HUES6 (cell line): Measurements from ENCODE around the gene ENDOG.
"Not testable (repeated sequence)": the region's sequence is repeated elsewhere in the genome, so short reads cannot be mapped to it uniquely, and the experiment has no call there.

Experiments used
- H3K27ac ChIP-seq: 2 replicates; pipeline ENCODE4 v1.7.0; 2013; ENCODE audit warnings: low read depth, mild to moderate bottlenecking, low read length, inconsistent platforms
- H3K27me3 ChIP-seq: 2 replicates; pipeline ENCODE4 v1.6.1; 2013; ENCODE audit warnings: low read length; ENCODE audit not compliant: control insufficient read depth, insufficient read depth
- H3K36me3 ChIP-seq: 2 replicates; pipeline ENCODE4 v1.6.1; 2013; ENCODE audit warnings: low read length; ENCODE audit not compliant: control insufficient read depth, insufficient read depth
- H3K4me1 ChIP-seq: 2 replicates; pipeline ENCODE4 v1.6.1; 2013; ENCODE audit warnings: low read length; ENCODE audit not compliant: control insufficient read depth, insufficient read depth
- H3K4me3 ChIP-seq: 2 replicates; pipeline ENCODE4 v1.5.1; 2013; ENCODE audit warnings: low read depth, low read length
- H3K9ac ChIP-seq: one replicate; pipeline ENCODE4 v1.6.1; 2013; ENCODE audit warnings: mild to moderate bottlenecking, low read length
- H3K9me3 ChIP-seq: 2 replicates; pipeline ENCODE4 v1.6.1; 2013; ENCODE audit warnings: low read depth, low read length; ENCODE audit not compliant: control insufficient read depth, insufficient read depth

ENDOG gene

DNA sequence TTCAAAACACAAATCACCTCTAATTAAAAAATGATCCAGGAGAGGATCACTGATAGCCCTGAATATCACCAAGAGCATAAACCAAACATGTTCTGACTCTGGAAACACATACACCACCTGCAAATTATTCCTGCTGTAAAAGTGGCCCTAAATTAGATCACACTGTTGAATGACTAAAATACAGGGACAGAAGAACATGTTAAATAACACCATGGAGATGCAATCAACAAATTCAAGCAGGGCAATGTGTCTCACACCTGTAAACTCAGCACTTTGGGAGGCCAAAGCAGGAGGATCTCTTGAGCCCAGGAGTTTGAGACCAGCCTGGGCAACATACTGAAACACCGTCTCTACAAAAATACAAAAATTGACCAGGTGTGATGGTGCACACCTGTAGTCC lies 29.5 kb downstream of the ENDOG start:
- no peak overlapping the region for H3K27ac ChIP-seq
- H3K9me3 ChIP-seq = peaks cover 21% of the 10 kb centered on the region; the same call in 1 of the 2 replicates
- H3K4me3 ChIP-seq = no peak overlapping the region
- no peak overlapping the region for H3K9ac ChIP-seq
- peaks cover 7% of the 10 kb centered on the region; the same call in 1 of the 2 replicates for H3K4me1 ChIP-seq
- H3K36me3 ChIP-seq = peaks cover 7% of the 10 kb centered on the region; the same call in 1 of the 2 replicates
- no peaks in the 10 kb centered on the region for H3K27me3 ChIP-seq

DNA sequence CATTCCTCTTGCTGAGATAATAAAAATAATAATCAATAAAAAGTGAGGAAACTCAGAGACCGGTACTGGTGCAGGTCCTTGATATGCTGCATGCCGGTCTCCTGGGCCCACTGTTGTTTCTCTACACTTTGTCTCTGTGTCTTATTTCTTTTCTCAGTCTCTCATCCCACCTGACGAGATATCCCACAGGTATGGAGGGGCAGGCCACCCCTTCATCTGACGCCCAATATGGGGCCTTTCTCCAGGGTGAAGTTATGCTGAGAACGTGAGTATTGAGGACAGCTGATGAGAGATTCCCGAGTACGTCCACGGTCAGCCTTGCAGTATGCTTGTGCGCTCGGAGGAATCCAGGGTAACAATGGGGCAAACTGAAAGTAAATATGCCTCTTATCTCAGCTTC lies 32.7 kb downstream of the ENDOG start:
- H3K9me3 ChIP-seq = peaks cover 21% of the 10 kb centered on the region; the same call in 1 of the 2 replicates
- not testable (repeated sequence) for H3K36me3 ChIP-seq, H3K4me3 ChIP-seq, H3K27me3 ChIP-seq, H3K9ac ChIP-seq, H3K27ac ChIP-seq, H3K4me1 ChIP-seq

DNA sequence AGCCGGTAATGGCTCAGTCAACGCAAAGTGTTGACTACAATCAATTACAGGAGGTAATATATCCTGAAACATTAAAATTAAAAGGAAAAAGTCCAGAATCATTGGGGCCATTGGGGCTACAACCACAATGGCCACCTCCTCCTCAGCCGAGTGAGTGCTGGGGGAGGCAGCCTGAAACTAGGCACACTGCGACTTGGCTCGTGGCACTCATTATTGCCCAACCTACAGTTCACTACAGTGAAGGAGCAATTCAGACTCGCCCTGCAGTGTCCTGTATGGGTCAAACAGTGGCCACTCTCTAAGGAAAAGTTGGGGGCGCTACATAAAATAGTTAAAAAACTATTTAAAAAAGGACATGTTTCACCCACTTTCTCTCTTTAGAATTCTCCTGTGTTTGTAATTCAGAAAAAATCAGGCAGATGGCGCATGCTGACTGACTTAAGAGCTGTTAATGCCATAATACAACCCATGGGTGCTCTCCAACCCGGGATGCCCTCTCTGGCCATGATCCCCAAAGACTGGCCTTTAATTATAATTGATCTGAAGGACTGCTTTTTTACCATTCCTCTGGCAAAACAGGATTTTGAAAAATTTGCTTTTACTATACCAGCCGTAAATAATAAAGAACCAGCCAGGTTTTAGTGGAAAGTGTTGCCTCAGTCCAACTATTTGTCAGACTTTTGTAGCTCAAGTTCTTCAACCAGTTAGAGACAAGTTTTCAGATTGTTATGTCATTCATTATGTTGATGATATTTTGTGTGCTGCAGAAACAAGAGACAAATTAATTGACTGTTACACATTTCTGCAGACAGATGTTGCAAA lies 33.7 kb downstream of the ENDOG start:
- H3K27ac ChIP-seq, H3K4me1 ChIP-seq, H3K27me3 ChIP-seq, H3K36me3 ChIP-seq, H3K9ac ChIP-seq, H3K4me3 ChIP-seq: not testable (repeated sequence)
- H3K9me3 ChIP-seq = peaks cover 21% of the 10 kb centered on the region; the same call in 1 of the 2 replicates

- H3K4me1 ChIP-seq, H3K9ac ChIP-seq, H3K27ac ChIP-seq, H3K4me3 ChIP-seq, H3K27me3 ChIP-seq, H3K36me3 ChIP-seq: not testable (repeated sequence)
- H3K9me3 ChIP-seq = peaks cover 20% of the 10 kb centered on the region; the same call in 1 of the 2 replicates
Measured at GRCh38 chr9:128852646-128853045, 34.3 kb downstream of the ENDOG start.

DNA sequence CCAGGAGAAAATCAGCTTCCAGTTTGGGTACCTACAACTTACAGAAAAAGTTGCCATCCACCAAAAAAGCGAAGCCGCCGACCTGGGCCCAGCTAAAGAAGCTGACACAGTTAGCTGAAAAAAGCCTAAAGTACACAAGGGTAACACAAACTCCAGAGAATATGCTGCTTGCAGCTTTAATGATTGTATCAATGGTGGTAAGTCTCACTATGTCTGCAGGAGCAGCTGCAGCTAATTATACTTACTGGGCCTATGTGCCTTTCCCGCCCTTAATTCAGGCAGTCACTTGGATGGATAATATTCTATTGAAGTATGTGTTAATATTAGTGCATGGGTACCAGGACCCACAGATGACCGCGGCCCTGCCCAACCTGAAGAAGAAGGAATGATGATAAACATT lies 36.2 kb downstream of the ENDOG start:
- not testable (repeated sequence) for H3K27me3 ChIP-seq, H3K4me3 ChIP-seq, H3K27ac ChIP-seq, H3K4me1 ChIP-seq, H3K9ac ChIP-seq, H3K36me3 ChIP-seq
- H3K9me3 ChIP-seq = peaks cover 12% of the 10 kb centered on the region; the same call in 1 of the 2 replicates

DNA sequence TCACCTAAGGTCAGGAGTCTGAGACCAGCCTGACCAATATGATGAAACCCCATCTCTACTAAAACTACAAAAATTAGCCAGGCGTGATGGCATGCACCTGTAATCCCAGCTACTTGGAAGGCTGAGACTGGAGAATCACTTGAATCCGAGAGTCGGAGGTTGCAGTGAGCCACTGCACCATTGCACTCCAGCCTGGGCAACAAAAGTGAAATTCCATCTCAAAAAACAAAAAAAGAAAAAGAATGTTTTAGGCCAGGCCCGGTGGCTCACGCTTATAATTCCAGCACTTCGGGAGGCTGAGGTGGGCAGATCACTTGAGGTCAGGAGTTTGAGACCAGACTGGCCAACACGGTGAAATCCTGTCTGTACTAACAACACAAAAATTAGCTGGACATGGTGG lies 40.2 kb downstream of the ENDOG start:
- not testable (repeated sequence) for H3K9ac ChIP-seq, H3K9me3 ChIP-seq, H3K4me3 ChIP-seq, H3K27me3 ChIP-seq, H3K36me3 ChIP-seq, H3K27ac ChIP-seq
- peaks cover 21% of the 10 kb centered on the region for H3K4me1 ChIP-seq

GRCh38 chr9:128860937-128861336 lies 42.6 kb downstream of the ENDOG start:
- Histone ChIP-seq H3K4me3 (no peak overlapping the region), H3K9ac (no peak overlapping the region), H3K9me3 (no peaks in the 10 kb centered on the region), H3K36me3 (no peaks in the 10 kb centered on the region), H3K27ac (no peak overlapping the region), H3K4me1 (peaks cover 21% of the 10 kb centered on the region), H3K27me3 (no peaks in the 10 kb centered on the region)

- Histone ChIP-seq H3K9me3 (no peaks in the 10 kb centered on the region), H3K36me3 (no peaks in the 10 kb centered on the region), H3K9ac (peak overlapping the region; percentile 33), H3K27ac (no peak overlapping the region), H3K4me1 (peaks cover 21% of the 10 kb centered on the region), H3K27me3 (no peaks in the 10 kb centered on the region), H3K4me3 (no peak overlapping the region)
Measured at GRCh38 chr9:128861501-128861900, 43.2 kb downstream of the ENDOG start.

DNA sequence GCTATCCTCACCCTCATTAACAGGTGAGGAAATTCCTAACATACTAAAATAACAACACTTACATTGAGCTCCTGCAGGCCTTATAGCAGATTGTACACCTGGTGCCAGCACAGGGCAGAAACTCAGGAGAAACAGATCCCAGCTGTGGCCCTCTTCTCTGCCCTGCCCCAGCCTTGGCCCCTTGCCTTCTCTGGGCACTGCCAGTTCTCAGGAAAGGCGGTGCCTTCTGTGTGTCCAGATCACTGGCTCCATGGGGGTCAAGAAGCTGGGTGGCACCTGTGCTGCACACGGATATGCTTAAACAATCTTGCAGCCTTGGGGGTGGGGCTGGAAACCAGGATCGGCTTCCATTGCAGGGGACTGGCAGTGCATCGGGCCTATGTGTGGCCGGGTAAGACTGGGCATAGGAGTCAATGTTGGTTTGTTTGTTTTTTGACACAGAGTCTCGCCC lies 44.1 kb downstream of the ENDOG start:
- Histone ChIP-seq H3K9ac (peak overlapping the region; percentile 10), H3K36me3 (no peaks in the 10 kb centered on the region)

GRCh38 chr9:128863647-128864046 lies 45.3 kb downstream of the ENDOG start:
- no peak overlapping the region for H3K9ac ChIP-seq

More for the DNA sequence above, 44.1 kb downstream of the ENDOG start:
- H3K27ac ChIP-seq = 0 out of 2 replicates have a peak overlapping the region, but pooled peaks have one; percentile 43
- no peak overlapping the region for H3K4me3 ChIP-seq
- no peaks in the 10 kb centered on the region for H3K9me3 ChIP-seq
- peaks cover 21% of the 10 kb centered on the region for H3K4me1 ChIP-seq
- H3K27me3 ChIP-seq = no peaks in the 10 kb centered on the region

GRCh38 chr9:128870128-128870940 lies 52.0 kb downstream of the ENDOG start:
- no peaks in the 10 kb centered on the region for H3K27me3 ChIP-seq
- no peaks in the 10 kb centered on the region for H3K9me3 ChIP-seq
- no peak overlapping the region for H3K27ac ChIP-seq
- H3K4me3 ChIP-seq = no peak overlapping the region
- H3K36me3 ChIP-seq = peaks cover 10% of the 10 kb centered on the region
- H3K9ac ChIP-seq = no peak overlapping the region
- H3K4me1 ChIP-seq = no peaks in the 10 kb centered on the region

More at GRCh38 chr9:128863647-128864046, 45.3 kb downstream of the ENDOG start:
- Histone ChIP-seq H3K4me1 (peaks cover 21% of the 10 kb centered on the region), H3K9me3 (no peaks in the 10 kb centered on the region), H3K36me3 (no peaks in the 10 kb centered on the region), H3K27me3 (no peaks in the 10 kb centered on the region), H3K27ac (no peak overlapping the region), H3K4me3 (no peak overlapping the region)
